ENCODE results near the gene RLN3.

The RLN3 gene

GRCh38 chr19:14056069-14056666 is 28.2 kb downstream of the RLN3 start:
- DNase-seq: no peak

DNA sequence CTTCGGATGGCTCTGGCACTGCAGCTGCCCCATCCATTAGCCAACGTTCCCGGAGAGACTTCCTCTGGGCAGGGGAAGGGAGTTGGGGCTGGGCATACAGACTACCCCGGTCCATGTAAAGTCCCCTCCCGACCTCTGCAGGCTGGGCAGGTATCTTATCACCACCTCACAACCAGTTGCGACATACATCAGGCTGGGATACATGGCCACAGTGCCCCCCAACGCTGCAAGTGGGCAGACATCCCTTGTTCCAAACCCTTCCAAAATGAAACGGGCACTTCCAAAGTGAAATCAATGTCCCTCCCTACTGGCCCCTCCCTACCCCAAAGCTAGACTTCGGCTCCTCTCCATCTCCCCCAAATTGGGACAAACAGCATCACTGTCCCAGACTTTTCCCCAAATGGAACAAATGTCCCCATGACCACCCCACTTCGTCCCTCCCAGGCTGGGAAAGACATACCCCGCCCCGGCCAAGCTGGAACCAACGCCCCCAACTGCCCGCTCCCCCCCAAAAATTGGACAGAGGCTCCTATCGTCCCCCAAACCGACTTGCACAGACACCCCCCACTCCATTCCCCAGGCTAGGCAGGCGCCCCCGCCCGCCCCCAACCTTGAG is 28.9 kb downstream of the RLN3 start:
- no peak for DNase-seq

GRCh38 chr19:14058182-14059092 is 30.5 kb downstream of the RLN3 start:
- DNase-seq: no peak

DNA sequence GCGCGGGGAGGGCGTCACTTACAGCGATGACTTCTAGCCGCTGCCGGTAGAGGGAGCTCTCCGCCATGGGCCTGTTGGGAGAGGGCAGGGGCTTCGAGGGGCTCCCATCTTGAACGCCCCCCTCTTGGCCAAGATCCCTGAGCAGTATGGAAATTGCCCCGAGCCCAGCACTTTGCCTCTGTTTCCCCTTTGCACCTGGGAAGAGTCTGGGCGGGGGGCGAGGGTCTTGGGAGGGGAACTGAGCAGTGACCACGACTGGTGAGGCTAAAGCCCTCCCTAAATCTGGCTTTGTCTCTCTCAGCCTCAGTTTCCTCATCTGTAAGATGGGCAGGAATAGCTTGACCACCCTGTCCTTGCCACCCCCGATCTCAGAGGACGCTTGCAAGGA is 31.1 kb downstream of the RLN3 start:
- no peak for DNase-seq

DNA sequence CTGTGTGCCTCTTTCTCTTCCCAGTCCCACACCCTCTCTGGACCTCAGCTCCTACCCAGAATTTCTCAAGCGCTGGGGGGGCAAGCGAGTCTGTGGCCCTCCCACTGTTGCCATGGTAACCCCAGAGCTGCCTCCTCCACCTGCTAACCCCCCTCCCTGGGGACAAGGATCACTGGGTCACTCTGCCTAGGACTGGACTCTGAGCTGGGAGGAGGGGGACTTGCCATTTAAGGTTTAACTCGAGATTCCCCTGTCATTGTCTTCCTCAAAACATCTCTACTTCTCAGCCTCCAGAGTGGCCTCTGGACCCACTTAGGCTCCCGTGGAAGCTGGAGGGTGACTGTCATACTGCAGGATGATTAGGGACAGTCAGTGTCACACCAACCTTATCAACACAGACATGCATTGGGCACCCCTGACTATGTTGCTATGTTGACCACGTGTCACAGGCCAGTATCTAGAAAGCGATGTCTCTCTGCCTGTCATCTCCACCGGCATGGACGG is 31.8 kb downstream of the RLN3 start:
- DNase-seq: no peak

DNA sequence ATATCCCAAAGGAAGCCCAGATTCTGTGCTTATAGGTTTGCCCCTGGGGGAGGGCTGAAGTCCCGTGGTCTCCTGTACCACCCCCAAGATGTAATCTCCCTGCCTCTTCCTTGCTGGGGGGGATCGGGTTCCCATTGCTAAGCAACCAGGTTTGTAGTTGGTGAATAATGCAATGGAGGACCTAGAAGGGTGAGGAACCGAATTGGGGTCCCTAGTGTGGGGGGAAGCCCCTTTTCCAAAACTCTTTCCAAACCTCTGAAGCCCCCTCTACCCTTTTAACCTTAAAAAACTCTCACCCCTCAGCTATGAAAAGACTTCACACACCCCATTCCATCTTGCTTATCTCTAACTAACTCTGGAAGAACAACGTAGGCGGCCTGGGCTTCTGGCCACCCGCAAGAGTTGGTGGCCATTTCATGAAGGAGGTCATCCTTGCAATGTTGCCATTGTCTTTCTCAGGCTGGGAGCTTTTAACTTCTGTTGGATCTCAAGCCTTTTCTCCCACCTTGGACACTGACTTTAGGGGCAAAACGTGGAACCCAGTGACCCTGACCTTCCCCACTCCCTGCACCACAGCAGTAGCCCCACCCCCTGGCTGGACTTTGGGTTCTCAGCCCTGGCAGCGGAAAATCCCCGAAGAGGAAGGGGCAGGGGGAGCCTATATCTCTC is 33.3 kb downstream of the RLN3 start:
- no peak for DNase-seq

DNA sequence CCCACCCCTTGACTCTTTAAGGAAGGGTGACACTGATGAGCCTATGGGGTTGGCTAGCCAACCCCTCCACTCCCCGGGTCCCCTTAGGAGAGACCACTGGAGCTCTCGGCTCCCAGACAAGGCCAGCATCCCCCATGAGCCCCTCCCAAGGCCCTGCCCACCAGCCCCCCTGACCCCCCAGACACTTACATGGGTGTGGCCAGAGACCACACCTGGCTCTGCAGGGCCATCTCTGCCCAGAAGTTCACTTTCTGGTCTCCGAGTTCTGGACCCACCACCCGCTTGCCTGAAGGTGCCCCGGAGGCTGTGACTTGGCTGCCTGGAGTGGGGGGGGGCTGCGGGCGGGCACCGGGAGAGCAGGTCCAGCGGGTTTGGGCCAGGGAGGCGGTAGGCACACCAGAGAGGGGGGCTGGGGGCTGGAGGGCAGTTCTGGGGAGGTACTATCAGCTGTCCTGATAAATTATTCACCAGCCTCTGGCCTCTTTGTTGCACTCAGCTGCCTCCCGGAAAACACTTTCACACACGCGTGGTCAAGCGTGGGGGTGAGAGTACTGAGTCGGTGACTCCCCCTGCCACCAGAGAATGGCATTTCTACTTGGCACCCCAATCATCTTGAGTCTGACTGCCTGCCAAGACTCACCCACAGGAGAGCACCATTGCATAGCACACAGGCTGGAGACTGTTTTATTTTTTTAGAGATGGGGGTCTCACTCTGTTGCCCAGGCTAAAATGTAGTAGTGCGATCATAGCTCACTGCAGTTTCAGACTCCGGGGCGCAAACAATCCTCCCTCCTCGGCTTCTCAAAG is 34.0 kb downstream of the RLN3 start, which contains the start of gene PALM3:
Gene PALM3 (minus strand): TSS at position 326 of the 807 bp plus-strand sequence. CDS start 96 bp downstream, at position 230.
- DNase-seq: no peak

GRCh38 chr19:14062558-14062855 is 34.6 kb downstream of the RLN3 start:
- no peak for DNase-seq

DNA sequence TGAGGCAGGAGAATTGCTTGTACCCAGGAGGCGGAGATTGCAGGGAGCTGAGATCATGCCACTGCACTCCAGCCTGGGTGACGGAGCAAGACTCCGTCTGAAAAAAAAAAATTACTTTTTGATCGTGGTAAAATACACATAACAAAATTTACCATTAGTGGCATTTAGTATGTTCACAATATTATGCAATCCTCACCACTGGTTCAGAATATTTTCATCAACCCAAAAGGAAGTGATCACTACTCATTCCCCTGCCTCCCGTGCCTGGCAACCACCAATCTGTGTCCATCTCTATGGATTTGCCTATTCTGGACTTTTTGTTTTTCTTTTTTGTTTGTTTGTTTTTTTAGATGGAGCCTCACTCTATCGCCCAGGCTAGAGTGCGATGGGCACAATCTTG is 35.2 kb downstream of the RLN3 start:
- DNase-seq: no peak

GRCh38 chr19:14066134-14066533 is 38.2 kb downstream of the RLN3 start:
- DNase-seq: no peak

DNA sequence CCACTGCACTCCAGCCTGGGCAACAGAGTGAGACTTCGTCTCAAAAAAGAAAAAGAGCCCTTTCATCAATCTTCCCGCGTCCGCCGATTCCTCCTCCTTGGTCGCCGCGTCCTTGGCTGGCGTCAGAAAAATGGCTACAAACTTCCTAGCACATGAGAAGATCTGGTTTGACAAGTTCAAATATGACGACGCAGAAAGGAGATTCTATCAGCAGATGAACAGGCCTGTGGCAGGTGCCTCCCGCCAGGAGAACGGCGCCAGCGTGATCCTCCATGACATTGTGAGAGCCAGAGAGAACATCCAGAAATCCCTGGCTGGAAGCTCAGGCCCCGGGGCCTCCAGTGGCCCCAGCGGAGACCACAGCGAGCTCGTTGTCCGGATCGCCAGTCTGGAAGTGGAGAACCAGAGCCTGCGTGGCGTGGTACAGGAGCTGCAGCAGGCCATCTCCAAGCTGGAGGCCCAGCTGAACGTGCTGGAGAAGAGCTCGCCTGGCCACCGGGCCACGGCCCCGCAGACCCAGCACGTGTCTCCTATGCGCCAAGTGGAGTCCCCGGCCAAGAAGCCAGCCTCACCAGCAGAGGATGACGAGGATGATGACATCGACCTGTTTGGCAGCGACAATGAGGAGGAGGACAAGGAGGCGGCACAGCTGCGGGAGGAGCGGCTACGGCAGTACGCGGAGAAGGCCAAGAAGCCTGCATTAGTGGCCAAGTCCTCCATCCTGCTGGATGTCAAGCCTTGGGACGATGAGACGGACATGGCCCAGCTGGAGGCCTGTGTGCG is 42.5 kb downstream of the RLN3 start:
- no peak for DNase-seq

DNA sequence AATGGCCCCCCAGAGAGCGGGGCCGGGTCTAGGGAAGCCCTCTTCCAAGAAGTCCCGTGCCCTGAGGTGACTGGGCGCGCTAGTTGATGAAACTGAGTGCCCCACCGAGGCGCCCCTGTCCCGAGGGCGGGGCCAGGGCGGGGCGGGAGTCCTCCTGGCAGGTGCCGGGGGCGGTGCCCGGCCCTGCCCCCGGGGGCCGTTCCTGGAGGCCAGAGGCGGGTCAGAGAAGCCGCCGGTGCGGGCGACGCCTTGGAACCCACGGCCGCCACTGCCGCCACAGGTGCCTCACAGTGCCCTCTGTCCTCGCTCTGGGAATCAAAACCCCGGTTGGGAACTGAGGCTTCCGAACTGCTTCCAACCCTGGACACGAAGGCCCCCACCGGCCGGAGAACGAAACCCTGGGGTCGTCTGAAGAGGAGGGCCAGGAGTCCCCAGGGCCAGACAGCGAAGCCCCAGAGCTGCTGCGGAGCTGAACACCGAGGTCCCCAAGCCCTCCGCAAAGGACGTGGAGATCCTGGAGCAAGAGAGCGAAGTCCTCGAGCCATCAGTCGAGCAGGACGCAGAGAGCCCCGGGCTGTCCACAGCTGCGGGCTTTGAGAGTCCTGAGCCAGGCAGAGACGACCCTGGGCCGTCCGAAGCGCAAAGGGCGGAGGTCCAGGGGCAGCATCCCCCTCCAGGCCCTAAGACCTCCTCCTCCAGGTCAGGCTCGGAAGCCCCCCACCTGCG is 44.8 kb downstream of the RLN3 start, which contains the start of gene MISP3:
Gene MISP3 (plus strand): TSS at position 252 of the 726 bp plus-strand sequence. CDS start 524 bp downstream, outside the sequence.
- peak; percentile 14 for DNase-seq

- DNase-seq: peak; percentile 20
Measured at GRCh38 chr19:14073261-14073924, 45.4 kb downstream of the RLN3 start.

DNA sequence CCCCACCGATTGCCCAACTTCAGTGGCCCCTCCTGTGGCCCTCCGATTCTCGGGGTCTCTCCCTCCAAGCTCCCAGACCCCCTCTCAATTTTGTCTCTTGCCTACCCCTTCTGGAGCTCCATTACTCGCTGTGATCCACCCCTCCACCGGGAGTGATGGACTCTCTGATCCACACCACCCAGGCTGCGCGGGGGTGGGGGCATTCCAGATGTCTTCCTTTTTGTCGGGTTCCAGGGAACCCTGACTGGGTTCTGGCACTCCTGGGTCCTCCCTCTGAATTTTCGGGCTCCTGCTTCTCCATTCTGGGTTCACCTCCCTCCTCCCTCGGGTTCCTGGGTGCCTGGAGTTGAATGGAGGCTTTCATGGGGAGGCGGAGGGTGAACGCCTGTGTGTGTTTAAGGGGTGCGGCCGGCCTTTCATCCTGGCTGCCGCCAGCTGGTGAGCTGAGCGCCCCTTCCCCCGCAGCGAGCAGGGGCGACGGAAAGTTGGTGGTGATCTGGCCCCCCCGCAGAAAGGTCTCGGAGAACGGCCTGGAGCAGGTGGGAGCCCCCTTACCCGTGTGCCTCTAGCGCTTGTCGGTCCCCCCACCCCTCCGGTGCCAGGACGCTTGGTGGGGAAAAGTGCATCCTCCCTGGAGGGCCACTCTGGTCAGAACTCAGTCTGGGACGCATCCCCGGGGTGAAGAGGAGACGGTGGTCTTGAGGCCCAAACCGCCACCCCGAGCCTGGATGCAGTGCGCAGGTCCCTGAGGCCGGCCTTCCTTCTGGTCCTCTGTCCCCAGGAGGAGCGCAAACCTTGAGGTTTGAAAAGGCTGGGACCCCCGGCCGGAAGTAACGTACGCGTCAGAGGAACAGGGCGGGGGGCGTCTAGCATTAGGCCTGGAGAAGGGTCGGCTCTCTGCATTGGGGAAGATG is 46.2 kb downstream of the RLN3 start:
- DNase-seq: no peak

DNA sequence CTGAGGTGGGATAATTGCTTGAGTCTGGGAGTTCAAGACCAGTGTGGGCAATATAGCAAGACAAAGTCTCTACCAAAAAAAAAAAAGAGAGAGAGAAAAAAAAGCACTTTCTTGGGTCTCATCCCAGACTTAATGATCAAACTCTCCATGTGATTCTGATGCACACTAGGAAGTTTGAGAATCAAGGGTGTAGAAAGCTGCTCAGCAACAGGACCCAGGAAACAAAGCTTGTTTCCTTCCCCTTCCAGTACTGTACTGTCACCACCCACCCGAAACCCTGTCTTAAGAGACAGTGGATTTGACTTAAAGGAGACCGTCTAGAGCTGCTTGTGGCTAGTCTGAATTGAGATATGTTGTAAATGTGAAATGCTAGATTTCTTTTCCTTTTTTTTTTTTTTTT is 50.5 kb downstream of the RLN3 start:
- DNase-seq: no peak
